ENCODE results near the gene AFTPH.

DNA sequence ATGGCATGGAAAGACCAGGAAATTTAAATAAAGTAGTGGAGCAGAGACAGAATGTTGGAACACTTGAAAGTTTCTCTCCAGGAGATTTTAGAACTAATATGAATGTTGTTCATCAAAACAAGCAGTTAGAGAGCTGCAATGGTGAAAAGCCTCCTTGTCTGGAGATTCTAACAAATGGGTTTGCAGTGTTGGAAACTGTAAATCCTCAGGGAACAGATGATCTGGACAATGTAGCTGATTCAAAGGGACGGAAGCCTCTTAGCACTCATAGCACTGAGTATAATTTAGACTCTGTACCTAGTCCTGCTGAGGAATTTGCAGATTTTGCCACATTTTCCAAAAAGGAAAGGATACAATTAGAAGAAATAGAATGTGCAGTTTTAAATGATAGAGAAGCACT lies 27.7 kb downstream of the AFTPH start:
- TF ChIP-seq, protein P1, sequence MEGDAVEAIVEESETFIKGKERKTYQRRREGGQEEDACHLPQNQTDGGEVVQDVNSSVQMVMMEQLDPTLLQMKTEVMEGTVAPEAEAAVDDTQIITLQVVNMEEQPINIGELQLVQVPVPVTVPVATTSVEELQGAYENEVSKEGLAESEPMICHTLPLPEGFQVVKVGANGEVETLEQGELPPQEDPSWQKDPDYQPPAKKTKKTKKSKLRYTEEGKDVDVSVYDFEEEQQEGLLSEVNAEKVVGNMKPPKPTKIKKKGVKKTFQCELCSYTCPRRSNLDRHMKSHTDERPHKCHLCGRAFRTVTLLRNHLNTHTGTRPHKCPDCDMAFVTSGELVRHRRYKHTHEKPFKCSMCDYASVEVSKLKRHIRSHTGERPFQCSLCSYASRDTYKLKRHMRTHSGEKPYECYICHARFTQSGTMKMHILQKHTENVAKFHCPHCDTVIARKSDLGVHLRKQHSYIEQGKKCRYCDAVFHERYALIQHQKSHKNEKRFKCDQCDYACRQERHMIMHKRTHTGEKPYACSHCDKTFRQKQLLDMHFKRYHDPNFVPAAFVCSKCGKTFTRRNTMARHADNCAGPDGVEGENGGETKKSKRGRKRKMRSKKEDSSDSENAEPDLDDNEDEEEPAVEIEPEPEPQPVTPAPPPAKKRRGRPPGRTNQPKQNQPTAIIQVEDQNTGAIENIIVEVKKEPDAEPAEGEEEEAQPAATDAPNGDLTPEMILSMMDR (IDR thresholded peaks at IDR 0.05; ENCODE audit: low read length), result no peak
- TF ChIP-seq EZH2 (optimal IDR thresholded peaks at IDR 0.05; ENCODE audit: low read depth, low read length) (no peak), EZH2phosphoT487 (IDR thresholded peaks at IDR 0.05; ENCODE audit: low read length) (no peak)
